Left kidney (tissue), 8 donors: ENCODE results near the gene ST6GALNAC1. TPM values are rescaled to one million over a fixed set of nuclear protein-coding genes. Genes with fewer than 3 reads are reported as not detected.

ENCODE experiments used
- DNase-seq: peaks from one replicate; pipeline ENCODE4 v3.0.0-alpha.2; 2013
- long read RNA-seq, 8 donors: transcript quantifications; one replicate each; lab custom pipeline, GENCODE V29; 2026
- polyA plus RNA-seq: library from polyadenylated mRNA; unstranded; fragments of 120-200 nt; gene quantifications from one replicate; pipeline ENCODE4 v1.2.1, GENCODE V29; 2013; ENCODE audit not compliant: insufficient read length

The ST6GALNAC1 gene
- polyA plus RNA-seq, result 0.28 TPM
- long read RNA-seq, donor 1, result 0 reads
- long read RNA-seq, donor 2, result 0 reads
- long read RNA-seq, donor 3, result 0 reads
- long read RNA-seq, donor 4, result 0 reads
- long read RNA-seq, donor 5, result 0 reads
- long read RNA-seq, donor 6, result 0 reads
- long read RNA-seq, donor 7, result 0 reads
- long read RNA-seq, donor 8, result 0 reads

GRCh38 chr17:76643553-76644148, at the start of gene ST6GALNAC1:
ST6GALNAC1 (minus strand) TSS chr17:76643757; CDS start chr17:76643638, 119 bp downstream.
- no peak for DNase-seq

GRCh38 chr17:76691379-76692191, 48.0 kb upstream of the ST6GALNAC1 start:
- no peak for DNase-seq

GRCh38 chr17:76690596-76691280, 47.2 kb upstream of the ST6GALNAC1 start:
- no peak for DNase-seq

GRCh38 chr17:76689859-76690258, 46.3 kb upstream of the ST6GALNAC1 start:
- DNase-seq, result no peak

GRCh38 chr17:76688165-76688622, 44.6 kb upstream of the ST6GALNAC1 start:
- DNase-seq, result no peak

GRCh38 chr17:76687298-76688164, 44.0 kb upstream of the ST6GALNAC1 start:
- no peak for DNase-seq

GRCh38 chr17:76686538-76687297, 43.2 kb upstream of the ST6GALNAC1 start:
- peak; percentile 83 for DNase-seq

- DNase-seq, result no peak
Measured at GRCh38 chr17:76685846-76686245, 42.3 kb upstream of the ST6GALNAC1 start.

GRCh38 chr17:76685366-76685765, 41.8 kb upstream of the ST6GALNAC1 start:
- no peak for DNase-seq

GRCh38 chr17:76684756-76685155, 41.2 kb upstream of the ST6GALNAC1 start:
- no peak for DNase-seq

- no peak for DNase-seq
Measured at GRCh38 chr17:76683921-76684745, 40.6 kb upstream of the ST6GALNAC1 start.

GRCh38 chr17:76683011-76683755, 39.6 kb upstream of the ST6GALNAC1 start:
- no peak for DNase-seq

GRCh38 chr17:76682296-76682695, 38.7 kb upstream of the ST6GALNAC1 start:
- DNase-seq, result no peak

GRCh38 chr17:76681222-76682137, 37.9 kb upstream of the ST6GALNAC1 start:
- DNase-seq, result peak; percentile 81

- DNase-seq, result no peak
Measured at GRCh38 chr17:76679239-76679638, 35.7 kb upstream of the ST6GALNAC1 start.

- DNase-seq, result no peak
Measured at GRCh38 chr17:76678330-76678729, 34.8 kb upstream of the ST6GALNAC1 start.

- no peak for DNase-seq
Measured at GRCh38 chr17:76677406-76677805, 33.8 kb upstream of the ST6GALNAC1 start.

- no peak for DNase-seq
Measured at GRCh38 chr17:76676629-76677028, 33.1 kb upstream of the ST6GALNAC1 start.
